ENCODE results near the gene ALDH3B2.

ALDH3B2 gene

DNA sequence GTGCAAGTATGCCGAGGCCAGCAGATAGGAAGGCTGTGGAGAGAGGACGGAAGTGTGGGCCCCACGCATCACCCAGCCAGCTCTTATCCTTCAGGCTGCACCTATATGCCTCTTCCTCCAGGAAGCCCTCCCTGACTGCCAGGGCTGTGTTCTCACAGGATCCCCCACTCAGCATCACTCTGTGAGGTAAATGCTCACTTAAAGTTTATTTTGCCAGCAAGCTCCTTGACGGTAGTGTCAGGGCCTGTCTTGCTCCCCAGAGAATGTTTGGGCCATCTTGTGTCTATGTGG is 39.2 kb downstream of the ALDH3B2 start:
- peak overlapping the region; percentile 93 for H3K27ac ChIP-seq
- no peak for TF ChIP-seq ZFX (IDR thresholded peaks at IDR 0.05)
- TF ChIP-seq, protein P1, sequence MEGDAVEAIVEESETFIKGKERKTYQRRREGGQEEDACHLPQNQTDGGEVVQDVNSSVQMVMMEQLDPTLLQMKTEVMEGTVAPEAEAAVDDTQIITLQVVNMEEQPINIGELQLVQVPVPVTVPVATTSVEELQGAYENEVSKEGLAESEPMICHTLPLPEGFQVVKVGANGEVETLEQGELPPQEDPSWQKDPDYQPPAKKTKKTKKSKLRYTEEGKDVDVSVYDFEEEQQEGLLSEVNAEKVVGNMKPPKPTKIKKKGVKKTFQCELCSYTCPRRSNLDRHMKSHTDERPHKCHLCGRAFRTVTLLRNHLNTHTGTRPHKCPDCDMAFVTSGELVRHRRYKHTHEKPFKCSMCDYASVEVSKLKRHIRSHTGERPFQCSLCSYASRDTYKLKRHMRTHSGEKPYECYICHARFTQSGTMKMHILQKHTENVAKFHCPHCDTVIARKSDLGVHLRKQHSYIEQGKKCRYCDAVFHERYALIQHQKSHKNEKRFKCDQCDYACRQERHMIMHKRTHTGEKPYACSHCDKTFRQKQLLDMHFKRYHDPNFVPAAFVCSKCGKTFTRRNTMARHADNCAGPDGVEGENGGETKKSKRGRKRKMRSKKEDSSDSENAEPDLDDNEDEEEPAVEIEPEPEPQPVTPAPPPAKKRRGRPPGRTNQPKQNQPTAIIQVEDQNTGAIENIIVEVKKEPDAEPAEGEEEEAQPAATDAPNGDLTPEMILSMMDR (conservative IDR thresholded peaks at IDR 0.05) = no peak

DNA sequence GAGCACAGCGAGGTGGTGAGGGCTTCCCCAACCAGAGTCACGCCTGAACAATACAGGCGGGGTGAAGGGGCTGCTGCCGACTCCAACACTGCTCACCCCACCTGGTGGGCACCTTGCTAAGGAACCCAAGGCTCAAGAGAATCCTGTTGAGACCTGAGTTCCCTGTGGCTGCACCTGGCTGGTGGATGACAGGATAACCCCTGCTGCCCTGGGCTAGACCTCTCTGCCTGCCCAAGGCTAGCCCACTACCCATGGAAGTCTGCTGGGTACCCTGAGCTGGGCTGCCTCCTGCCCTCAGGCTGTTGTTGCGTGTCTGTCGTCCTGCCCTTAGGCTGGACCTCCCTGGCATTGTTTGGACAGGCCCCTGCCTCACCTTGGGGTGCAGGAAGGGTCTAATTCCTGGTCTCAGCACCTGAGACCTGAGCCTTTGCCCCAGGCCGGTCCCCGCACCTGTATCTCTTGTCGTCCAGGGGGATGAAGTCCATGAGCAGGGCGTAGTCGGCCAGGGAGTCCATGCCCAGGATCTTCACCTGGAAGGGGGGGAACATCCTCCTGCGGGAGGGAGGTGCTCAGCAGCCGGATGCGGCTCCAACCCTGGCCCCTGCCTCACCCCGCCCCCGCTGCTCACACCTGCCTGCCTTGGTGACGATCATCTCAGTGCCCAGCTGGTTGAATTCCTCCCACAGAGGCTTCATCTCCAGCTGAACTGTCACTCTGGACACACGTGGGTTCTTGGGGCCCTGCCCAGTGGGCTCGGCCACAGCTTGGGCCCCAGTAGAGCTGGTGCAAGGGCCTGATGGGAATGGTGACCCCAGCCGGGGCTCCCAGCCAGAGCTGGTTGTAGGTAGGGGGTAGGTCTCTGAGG is 39.8 kb downstream of the ALDH3B2 start:
- peak overlapping the region; percentile 93 for H3K27ac ChIP-seq
- TF ChIP-seq, protein P1 (conservative IDR thresholded peaks at IDR 0.05) = no peak
- TF ChIP-seq ZFX (IDR thresholded peaks at IDR 0.05) = no peak

DNA sequence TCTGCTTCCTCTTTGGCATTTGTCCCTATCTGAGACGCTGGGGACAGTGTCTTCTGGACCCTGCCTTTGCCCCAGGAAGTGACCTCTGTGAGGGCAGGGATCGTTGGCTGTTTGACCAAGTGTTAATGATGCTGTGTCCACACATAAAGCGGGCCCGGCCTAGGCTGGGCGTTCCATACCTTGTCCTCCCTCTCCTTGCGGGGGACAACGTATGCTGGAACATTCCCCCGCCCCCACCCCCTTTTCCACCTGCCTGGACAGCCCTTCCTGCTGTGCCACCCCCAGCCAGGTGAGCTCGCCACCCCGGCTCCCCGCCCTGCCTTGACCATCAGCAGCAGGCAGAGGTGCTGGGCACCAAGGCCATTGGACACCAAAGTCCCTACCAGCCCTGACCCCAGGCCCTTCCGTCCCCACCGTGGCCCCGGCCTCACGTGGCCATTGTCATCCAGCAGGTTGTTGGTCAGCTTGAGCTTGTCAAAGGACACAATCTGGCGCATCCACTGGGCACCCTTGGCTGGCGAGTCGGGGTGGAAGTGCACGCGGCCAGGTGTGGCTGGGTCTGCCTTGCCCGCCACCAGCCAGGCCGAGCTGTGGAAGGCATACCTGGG is 40.6 kb downstream of the ALDH3B2 start:
- TF ChIP-seq, protein P1 (conservative IDR thresholded peaks at IDR 0.05) = no peak
- TF ChIP-seq ZFX (IDR thresholded peaks at IDR 0.05) = no peak

DNA sequence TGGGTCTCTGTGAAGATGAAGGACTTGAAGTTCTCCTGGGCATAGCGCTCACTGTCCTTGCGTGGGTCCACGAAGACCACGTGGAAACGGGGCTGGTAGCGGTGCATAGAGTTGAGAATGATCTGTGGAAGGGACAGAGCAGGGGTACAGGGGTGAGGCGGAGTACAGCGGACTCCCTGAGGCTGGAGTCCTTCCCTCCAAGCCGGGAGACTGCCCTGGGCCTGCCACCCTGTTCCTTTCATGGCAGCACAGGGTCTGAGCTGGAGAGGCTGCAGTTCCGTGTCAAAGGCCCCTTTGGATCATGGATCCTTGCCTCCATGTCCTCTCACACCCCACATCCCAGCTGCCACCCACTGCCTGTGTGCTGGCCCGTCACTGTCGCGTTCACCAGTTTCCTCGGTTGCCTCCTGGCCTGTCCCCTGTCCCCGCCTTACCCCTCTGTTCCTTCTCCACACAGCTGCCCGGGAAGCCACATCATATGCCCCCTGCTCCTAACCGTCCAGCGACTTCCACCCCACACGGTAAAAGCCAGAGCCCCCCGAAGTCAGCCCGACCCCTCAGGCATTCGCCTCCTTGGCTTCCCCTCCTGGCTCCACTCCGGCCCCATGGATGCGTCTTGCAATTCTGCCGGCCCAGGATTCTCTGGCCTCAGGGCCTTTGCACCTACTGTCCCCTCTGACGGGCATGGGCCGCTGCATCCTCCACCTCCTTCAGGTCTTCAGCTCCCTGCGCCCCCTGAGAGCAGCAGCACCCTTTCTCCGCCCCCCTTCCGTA is 41.3 kb downstream of the ALDH3B2 start:
- peak overlapping the region; percentile 93 for H3K27ac ChIP-seq
- TF ChIP-seq ZFX (IDR thresholded peaks at IDR 0.05) = no peak
- TF ChIP-seq, protein P1 (conservative IDR thresholded peaks at IDR 0.05) = no peak

More for the DNA sequence above, 40.6 kb downstream of the ALDH3B2 start:
- H3K27ac ChIP-seq = peak overlapping the region; percentile 93

DNA sequence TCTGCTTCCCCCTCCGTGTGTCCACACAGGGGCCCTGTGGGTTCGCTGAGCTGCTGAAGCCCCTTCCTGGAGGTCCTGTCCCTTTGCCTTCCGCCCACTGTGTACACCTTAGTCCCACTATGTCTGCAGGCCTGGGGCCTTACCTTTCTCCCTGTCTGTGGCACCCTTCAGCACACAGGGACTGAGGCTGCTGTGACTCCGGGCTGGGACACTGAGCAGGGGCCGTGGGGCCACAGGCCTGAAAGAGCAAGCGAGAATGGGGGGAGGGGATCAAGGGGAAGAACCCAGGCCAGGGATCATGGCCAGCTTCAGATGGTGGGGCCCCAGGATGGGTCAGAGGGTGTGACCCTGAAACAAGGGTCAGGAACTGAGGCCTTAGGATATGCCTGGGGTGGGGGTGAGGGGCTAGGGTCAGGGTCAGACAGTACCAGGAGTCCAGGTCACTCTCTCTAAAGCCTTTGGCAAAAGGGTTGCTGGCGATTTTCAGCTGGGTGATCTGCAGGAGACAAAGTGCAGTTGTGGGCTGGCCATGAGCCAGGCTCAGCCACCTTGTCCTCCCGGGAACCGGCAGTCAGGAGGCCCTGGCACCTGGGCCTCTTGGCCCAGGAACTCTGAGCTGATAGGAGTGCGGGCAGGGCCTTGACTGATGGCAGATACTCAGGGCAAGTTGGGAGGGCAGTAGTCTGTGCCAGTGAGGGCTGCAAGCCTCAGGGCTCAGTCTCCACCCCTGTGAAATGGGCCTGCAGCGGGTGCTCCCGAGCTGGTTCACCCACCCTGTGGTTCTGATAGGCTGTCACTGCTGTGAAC is 42.0 kb downstream of the ALDH3B2 start:
- TF ChIP-seq ZFX (IDR thresholded peaks at IDR 0.05) = peak; percentile 52; the same call in 1 of the 2 replicates
- TF ChIP-seq, protein P1 (conservative IDR thresholded peaks at IDR 0.05) = no peak
- H3K27ac ChIP-seq = peak overlapping the region; percentile 93

DNA sequence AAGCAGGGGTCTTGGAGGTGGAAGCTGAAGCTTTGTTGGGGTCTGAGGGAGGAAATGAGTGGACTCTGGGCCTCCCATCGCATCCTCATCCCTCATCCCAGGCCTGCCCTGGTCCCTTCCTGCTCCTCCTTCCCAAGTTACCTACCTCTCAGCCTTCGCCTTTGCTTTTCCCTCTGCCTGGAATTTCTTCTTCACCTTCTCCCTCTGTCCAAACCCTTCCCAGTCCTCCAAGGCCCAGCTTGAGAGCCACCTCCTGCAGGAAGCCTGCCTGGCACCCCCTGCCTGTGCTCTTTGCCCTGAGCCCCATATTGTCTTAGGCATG is 42.6 kb downstream of the ALDH3B2 start:
- peak overlapping the region; percentile 93 for H3K27ac ChIP-seq
- TF ChIP-seq, protein P1 (conservative IDR thresholded peaks at IDR 0.05) = no peak
- TF ChIP-seq ZFX (IDR thresholded peaks at IDR 0.05) = no peak

Data from C4-2B (cell line).